PFSK-1 (cell line): ENCODE data around the gene ATP8A1.

Source experiments
- POLR2AphosphoS5 ChIP-seq: IDR thresholded peaks from 2 replicates; pipeline ENCODE4 v1.6.1; 2012; ENCODE audit warnings: low read depth, mild to moderate bottlenecking, control low read depth, low read length, moderate library complexity
- REST ChIP-seq, 2 experiments: IDR thresholded peaks; 2 replicates each; pipeline versions ENCODE4 v1.6.1 to v1.8.0; 2011 to 2012; ENCODE audit warnings: low read depth in 2 of 2, low read length in 2 of 2, control low read depth in 1 of 2, inconsistent platforms in 1 of 2, mild to moderate bottlenecking in 1 of 2, moderate library complexity in 1 of 2; ENCODE audit not compliant: insufficient read depth in 1 of 2
- SIN3A ChIP-seq: IDR thresholded peaks from 2 replicates; pipeline ENCODE4 v1.6.1; 2012; ENCODE audit warnings: mild to moderate bottlenecking, low read length, moderate library complexity, borderline replicate concordance; ENCODE audit not compliant: insufficient read depth
- TAF1 ChIP-seq: IDR thresholded peaks from 2 replicates; pipeline ENCODE4 v1.6.1; 2012; ENCODE audit warnings: low read length, control low read depth, borderline replicate concordance; ENCODE audit not compliant: insufficient read depth

- TF ChIP-seq POLR2AphosphoS5 (no peak), TAF1 (no peak), SIN3A (no peak), REST (IDR thresholded peaks at IDR 0.05; ENCODE audit: insufficient read depth in 1 of 2, low read depth in 2 of 2, low read length in 2 of 2) (no peak)
Observed at GRCh38 chr4:42360256-42360669, 296.6 kb downstream of the ATP8A1 start.
